ENCODE measurements around the gene HMGCR. TPM values are rescaled to one million over a fixed set of nuclear protein-coding genes. Genes with fewer than 3 reads are reported as not detected.

HMGCR gene
- total RNA-seq, 1 donor from 2014 or later = 362 TPM

DNA sequence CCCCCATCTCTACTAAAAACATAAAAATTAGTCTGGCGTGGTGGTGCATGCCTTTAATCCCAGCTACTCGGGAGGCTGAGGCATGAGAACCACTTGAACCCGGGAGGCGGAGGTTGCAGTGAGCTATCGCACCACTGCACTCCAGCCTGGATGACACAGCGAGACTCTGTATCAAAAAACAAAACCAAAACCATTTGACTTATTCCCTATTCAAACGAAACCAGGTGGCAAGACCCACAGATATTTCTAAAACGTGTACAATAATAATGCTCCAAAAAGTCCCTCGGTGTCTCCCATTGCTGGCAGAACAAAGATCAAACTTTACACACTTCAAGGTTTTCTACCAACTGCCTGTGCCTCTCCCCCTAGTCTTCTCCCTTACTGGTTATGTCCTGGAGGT lies 29.8 kb downstream of the HMGCR start:
- Mint-ChIP-seq H3K27ac (ENCODE audit: unreplicated experiment) (no peak overlapping the region), H3K27me3 (ENCODE audit: unreplicated experiment) (peaks cover 10% of the 10 kb centered on the region), H3K4me3 (ENCODE audit: unreplicated experiment) (no peak overlapping the region)

DNA sequence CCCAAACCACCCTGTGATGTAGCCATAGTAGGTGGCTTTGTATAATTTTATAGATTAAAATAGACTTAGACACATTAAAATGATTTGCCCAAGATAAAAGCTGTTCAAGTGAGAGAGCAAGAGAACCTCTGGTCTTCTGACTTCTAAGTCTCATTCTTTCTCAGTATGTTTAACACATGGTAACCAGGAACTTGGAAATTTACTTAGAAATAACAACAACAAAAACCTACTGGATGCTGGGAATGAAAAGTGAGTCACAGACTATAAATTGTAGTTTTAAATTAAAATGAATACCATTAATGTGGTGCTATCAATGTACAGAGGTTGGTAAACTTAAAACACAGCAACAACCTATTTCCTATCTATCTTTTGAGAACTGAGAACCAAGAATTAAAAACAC lies 30.4 kb downstream of the HMGCR start:
- Mint-ChIP-seq H3K27ac (ENCODE audit: unreplicated experiment) (no peak overlapping the region), H3K27me3 (ENCODE audit: unreplicated experiment) (peaks cover 10% of the 10 kb centered on the region)
- TF ChIP-seq CTCF (IDR thresholded peaks at IDR 0.05; ENCODE audit: partially characterized antibody, unreplicated experiment) = no peak

More for the DNA sequence above, 29.8 kb downstream of the HMGCR start:
- TF ChIP-seq CTCF (IDR thresholded peaks at IDR 0.05; ENCODE audit: partially characterized antibody, unreplicated experiment) = no peak
- DNase-seq = no peak
- Mint-ChIP-seq H3K36me3 (ENCODE audit: unreplicated experiment) (no peaks in the 10 kb centered on the region), H3K9me3 (ENCODE audit: unreplicated experiment) (peaks cover 20% of the 10 kb centered on the region), H3K4me1 (ENCODE audit: low read depth, unreplicated experiment) (peaks cover 30% of the 10 kb centered on the region)

GRCh38 chr5:75368391-75368790 lies 31.4 kb downstream of the HMGCR start:
- no peak overlapping the region for H3K4me3 Mint-ChIP-seq (ENCODE audit: unreplicated experiment)
- no peak for TF ChIP-seq CTCF (IDR thresholded peaks at IDR 0.05; ENCODE audit: partially characterized antibody, unreplicated experiment)
- no peak for DNase-seq
- peaks cover 7% of the 10 kb centered on the region for H3K27me3 Mint-ChIP-seq (ENCODE audit: unreplicated experiment)
- no peaks in the 10 kb centered on the region for H3K36me3 Mint-ChIP-seq (ENCODE audit: unreplicated experiment)
- no peak overlapping the region for H3K27ac Mint-ChIP-seq (ENCODE audit: unreplicated experiment)
- H3K9me3 Mint-ChIP-seq (ENCODE audit: unreplicated experiment) = peaks cover 17% of the 10 kb centered on the region
- H3K4me1 Mint-ChIP-seq (ENCODE audit: low read depth, unreplicated experiment) = peaks cover 17% of the 10 kb centered on the region

More for the DNA sequence above, 30.4 kb downstream of the HMGCR start:
- Mint-ChIP-seq H3K4me1 (ENCODE audit: low read depth, unreplicated experiment) (peaks cover 27% of the 10 kb centered on the region), H3K9me3 (ENCODE audit: unreplicated experiment) (peaks cover 20% of the 10 kb centered on the region), H3K4me3 (ENCODE audit: unreplicated experiment) (no peak overlapping the region), H3K36me3 (ENCODE audit: unreplicated experiment) (no peaks in the 10 kb centered on the region)
- DNase-seq = no peak

- no peak overlapping the region for H3K27ac Mint-ChIP-seq (ENCODE audit: unreplicated experiment)
- no peak overlapping the region for H3K4me3 Mint-ChIP-seq (ENCODE audit: unreplicated experiment)
Measured at GRCh38 chr5:75373862-75374261, 36.8 kb downstream of the HMGCR start.

GRCh38 chr5:75374394-75374814 lies 37.4 kb downstream of the HMGCR start:
- Mint-ChIP-seq H3K36me3 (ENCODE audit: unreplicated experiment) (no peaks in the 10 kb centered on the region), H3K4me1 (ENCODE audit: low read depth, unreplicated experiment) (peaks cover 3% of the 10 kb centered on the region), H3K27me3 (ENCODE audit: unreplicated experiment) (no peaks in the 10 kb centered on the region), H3K4me3 (ENCODE audit: unreplicated experiment) (no peak overlapping the region), H3K27ac (ENCODE audit: unreplicated experiment) (no peak overlapping the region), H3K9me3 (ENCODE audit: unreplicated experiment) (no peaks in the 10 kb centered on the region)
- no peak for DNase-seq
- TF ChIP-seq CTCF (IDR thresholded peaks at IDR 0.05; ENCODE audit: partially characterized antibody, unreplicated experiment) = no peak

More at GRCh38 chr5:75373862-75374261, 36.8 kb downstream of the HMGCR start:
- no peak for DNase-seq
- Mint-ChIP-seq H3K9me3 (ENCODE audit: unreplicated experiment) (no peaks in the 10 kb centered on the region), H3K4me1 (ENCODE audit: low read depth, unreplicated experiment) (peaks cover 3% of the 10 kb centered on the region), H3K27me3 (ENCODE audit: unreplicated experiment) (no peaks in the 10 kb centered on the region), H3K36me3 (ENCODE audit: unreplicated experiment) (no peaks in the 10 kb centered on the region)
- TF ChIP-seq CTCF (IDR thresholded peaks at IDR 0.05; ENCODE audit: partially characterized antibody, unreplicated experiment) = no peak

All from glutamatergic neuron (in vitro differentiated cells).